ENCODE results near the gene SLC39A13.

DNA sequence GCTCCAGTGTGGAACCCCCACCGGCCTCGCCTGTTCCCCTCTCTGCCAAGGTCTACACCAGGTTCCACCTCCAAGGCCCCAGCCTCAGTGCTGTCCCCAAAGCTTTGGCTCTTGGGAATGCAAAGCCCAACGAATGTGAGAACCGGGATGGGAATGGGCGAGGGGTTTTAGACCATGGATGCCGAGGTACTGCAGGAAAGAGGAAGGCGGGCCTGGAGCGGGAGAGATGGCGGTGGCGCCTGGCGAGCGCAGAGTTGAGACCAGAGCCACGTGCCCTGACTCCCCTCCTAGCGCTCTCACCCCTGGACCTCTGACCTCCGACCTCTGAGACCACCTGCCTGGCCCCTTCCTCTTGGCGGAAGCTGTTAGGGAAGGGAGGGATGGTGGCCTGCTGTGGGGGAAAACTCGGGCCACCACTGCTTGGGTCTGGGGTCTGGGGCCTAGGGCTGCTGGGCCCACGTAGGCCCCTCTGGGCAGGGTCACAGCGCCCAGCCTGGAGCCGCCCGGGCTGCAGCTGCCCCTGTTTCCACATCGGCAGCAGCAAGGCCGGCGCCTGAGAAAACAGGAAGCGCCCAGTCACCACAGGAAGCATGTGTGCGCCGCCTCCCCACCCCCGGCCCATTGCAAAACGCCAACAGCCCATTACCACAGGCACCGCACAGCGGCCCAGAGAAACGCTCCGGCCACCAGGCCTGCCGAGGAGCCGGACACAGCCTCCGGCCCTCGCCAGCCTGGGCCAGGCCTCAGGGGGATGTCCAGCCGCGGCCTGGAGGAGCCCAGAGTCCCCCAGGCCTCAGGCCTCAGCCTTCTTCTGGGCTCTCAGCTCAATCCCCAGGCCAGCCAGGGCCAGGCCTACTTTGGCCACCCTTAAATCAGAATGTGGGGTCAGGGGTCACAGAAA lies 13.8 kb upstream of the SLC39A13 start:
- TF ChIP-seq, protein P1, sequence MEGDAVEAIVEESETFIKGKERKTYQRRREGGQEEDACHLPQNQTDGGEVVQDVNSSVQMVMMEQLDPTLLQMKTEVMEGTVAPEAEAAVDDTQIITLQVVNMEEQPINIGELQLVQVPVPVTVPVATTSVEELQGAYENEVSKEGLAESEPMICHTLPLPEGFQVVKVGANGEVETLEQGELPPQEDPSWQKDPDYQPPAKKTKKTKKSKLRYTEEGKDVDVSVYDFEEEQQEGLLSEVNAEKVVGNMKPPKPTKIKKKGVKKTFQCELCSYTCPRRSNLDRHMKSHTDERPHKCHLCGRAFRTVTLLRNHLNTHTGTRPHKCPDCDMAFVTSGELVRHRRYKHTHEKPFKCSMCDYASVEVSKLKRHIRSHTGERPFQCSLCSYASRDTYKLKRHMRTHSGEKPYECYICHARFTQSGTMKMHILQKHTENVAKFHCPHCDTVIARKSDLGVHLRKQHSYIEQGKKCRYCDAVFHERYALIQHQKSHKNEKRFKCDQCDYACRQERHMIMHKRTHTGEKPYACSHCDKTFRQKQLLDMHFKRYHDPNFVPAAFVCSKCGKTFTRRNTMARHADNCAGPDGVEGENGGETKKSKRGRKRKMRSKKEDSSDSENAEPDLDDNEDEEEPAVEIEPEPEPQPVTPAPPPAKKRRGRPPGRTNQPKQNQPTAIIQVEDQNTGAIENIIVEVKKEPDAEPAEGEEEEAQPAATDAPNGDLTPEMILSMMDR (conservative IDR thresholded peaks at IDR 0.05; ENCODE audit: low read depth, low read length), result no peak
- no peak for TF ChIP-seq EZH2phosphoT487 (IDR thresholded peaks at IDR 0.05; ENCODE audit: borderline replicate concordance, low read length)
- TF ChIP-seq EZH2 (IDR thresholded peaks at IDR 0.05; ENCODE audit: low read length, unreplicated experiment), result no peak
